ENCODE measurements around the gene NBPF10. TPM values are rescaled to one million over a fixed set of nuclear protein-coding genes. Genes with fewer than 3 reads are reported as not detected.

NBPF10 gene, protein sequence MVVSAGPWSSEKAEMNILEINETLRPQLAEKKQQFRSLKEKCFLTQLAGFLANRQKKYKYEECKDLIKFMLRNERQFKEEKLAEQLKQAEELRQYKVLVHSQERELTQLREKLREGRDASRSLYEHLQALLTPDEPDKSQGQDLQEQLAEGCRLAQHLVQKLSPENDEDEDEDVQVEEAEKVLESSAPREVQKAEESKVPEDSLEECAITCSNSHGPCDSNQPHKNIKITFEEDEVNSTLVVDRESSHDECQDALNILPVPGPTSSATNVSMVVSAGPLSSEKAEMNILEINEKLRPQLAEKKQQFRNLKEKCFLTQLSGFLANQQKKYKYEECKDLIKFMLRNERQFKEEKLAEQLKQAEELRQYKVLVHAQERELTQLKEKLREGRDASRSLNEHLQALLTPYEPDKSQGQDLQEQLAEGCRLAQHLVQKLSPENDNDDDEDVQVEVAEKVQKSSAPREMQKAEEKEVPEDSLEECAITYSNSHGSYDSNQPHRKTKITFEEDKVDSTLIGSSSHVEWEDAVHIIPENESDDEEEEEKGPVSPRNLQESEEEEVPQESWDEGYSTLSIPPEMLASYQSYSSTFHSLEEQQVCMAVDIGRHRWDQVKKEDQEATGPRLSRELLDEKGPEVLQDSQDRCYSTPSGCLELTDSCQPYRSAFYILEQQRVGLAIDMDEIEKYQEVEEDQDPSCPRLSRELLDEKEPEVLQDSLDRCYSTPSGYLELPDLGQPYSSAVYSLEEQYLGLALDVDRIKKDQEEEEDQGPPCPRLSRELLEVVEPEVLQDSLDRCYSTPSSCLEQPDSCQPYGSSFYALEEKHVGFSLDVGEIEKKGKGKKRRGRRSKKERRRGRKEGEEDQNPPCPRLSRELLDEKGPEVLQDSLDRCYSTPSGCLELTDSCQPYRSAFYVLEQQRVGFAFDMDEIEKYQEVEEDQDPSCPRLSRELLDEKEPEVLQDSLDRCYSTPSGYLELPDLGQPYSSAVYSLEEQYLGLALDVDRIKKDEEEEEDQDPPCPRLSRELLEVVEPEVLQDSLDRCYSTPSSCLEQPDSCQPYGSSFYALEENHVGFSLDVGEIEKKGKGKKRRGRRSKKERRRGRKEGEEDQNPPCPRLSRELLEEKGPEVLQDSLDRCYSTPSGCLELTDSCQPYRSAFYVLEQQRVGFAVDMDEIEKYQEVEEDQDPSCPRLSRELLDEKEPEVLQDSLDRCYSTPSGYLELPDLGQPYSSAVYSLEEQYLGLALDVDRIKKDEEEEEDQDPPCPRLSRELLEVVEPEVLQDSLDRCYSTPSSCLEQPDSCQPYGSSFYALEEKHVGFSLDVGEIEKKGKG (N-terminal part only)
- under 1 TPM; 0.67 to 0.69 TPM for total RNA-seq

DNA sequence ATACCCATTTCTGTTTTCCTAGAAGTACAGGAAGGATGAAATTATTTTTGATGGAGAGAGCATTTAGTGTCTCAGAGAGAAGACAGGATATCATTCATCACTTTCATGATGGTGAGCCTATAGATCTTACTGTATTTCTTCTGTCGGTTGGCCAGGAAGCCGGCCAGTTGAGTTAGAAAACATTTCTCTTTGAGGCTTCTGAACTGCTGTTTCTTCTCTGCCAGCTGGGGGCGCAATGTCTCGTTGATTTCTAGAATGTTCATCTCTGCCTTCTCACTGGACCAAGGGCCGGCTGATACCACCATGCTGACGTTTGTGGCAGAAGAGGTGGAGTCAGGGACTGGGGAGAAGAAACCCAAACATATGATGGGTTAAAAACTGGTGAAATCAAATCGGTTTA, at the start of gene NBPF10:
TSS of gene NBPF10 (minus strand) at position 340 of the 400 bp plus-strand sequence. CDS start at position 305, 35 bp downstream.

Other genes starting within 250 kb of the NBPF10 start
- gene ITGA10, start 234.8 kb downstream of the NBPF10 start, total RNA-seq, result under 1 TPM; under 0.01 to 0.69 TPM
- 10 to 100 TPM; 22.3 to 23.1 TPM for gene PEX11B, start 226.1 kb downstream of the NBPF10 start, total RNA-seq
- gene RBM8A, start 217.3 kb downstream of the NBPF10 start, total RNA-seq, result 100 to 1,000 TPM in 1 of 2 donors, 10 to 100 TPM in 1; 65.0 to 102 TPM
- gene LIX1L, start 186.8 kb downstream of the NBPF10 start, total RNA-seq, result 10 to 100 TPM; 15.5 to 19.3 TPM
- gene ANKRD34A, start 180.2 kb downstream of the NBPF10 start, total RNA-seq, result under 1 TPM; 0.34 to 0.67 TPM
- gene POLR3GL, start 180.1 kb downstream of the NBPF10 start, total RNA-seq, result 10 to 100 TPM in 1 of 2 donors, 1 to 10 TPM in 1; 9.7 to 11.7 TPM
- 10 to 100 TPM; 63.3 to 75.0 TPM for gene TXNIP, start 148.2 kb downstream of the NBPF10 start, total RNA-seq
- not detected for gene HJV, start 123.1 kb downstream of the NBPF10 start, total RNA-seq
- gene NOTCH2NLA, start 84.2 kb upstream of the NBPF10 start, total RNA-seq, result 10 to 100 TPM; 21.3 to 37.3 TPM

All from melanocyte of skin (primary cell).